ENCODE results near the gene PLCE1. TPM values are rescaled to one million over a fixed set of nuclear protein-coding genes. Genes with fewer than 3 reads are reported as not detected.

Gene PLCE1
- total and polyA plus RNA-seq, 2 of the 8 experiments (the other 6 are each of a cell fraction or from before 2014, with no cell fraction given): 0.05 to 0.06 TPM

DNA sequence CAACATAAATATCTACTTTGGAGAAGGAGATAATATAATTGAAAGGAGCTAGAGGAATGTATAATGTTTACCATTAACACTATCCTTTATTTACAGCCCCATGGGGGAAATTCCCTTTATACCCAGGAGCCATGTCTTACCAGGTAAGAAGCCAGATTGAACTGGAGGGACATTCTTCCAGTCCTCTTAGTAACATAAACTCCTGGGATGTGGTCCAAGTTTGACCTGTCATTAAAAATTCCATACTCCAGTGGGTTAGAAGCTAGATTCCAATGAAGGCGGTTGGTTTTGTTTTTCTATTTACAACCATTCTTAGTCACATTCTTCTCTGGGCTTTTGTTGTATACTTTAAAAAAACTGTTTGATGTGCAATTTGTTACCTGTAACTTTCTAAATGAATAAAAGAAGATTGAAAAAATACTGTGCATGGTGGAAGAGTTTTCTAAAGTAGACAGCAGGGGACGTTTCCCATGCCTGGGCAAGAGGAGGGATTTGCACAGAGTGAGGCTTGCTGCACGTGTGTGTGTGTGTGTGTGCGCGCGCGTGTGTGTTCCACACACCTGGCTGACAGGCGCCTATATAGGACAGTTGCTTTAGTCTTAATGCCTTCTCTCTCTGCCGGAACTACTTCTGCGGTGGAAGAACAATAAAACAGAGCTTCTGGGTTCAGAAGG, 2.0 kb downstream of the PLCE1 start (continued):
- TF ChIP-seq, protein P1, sequence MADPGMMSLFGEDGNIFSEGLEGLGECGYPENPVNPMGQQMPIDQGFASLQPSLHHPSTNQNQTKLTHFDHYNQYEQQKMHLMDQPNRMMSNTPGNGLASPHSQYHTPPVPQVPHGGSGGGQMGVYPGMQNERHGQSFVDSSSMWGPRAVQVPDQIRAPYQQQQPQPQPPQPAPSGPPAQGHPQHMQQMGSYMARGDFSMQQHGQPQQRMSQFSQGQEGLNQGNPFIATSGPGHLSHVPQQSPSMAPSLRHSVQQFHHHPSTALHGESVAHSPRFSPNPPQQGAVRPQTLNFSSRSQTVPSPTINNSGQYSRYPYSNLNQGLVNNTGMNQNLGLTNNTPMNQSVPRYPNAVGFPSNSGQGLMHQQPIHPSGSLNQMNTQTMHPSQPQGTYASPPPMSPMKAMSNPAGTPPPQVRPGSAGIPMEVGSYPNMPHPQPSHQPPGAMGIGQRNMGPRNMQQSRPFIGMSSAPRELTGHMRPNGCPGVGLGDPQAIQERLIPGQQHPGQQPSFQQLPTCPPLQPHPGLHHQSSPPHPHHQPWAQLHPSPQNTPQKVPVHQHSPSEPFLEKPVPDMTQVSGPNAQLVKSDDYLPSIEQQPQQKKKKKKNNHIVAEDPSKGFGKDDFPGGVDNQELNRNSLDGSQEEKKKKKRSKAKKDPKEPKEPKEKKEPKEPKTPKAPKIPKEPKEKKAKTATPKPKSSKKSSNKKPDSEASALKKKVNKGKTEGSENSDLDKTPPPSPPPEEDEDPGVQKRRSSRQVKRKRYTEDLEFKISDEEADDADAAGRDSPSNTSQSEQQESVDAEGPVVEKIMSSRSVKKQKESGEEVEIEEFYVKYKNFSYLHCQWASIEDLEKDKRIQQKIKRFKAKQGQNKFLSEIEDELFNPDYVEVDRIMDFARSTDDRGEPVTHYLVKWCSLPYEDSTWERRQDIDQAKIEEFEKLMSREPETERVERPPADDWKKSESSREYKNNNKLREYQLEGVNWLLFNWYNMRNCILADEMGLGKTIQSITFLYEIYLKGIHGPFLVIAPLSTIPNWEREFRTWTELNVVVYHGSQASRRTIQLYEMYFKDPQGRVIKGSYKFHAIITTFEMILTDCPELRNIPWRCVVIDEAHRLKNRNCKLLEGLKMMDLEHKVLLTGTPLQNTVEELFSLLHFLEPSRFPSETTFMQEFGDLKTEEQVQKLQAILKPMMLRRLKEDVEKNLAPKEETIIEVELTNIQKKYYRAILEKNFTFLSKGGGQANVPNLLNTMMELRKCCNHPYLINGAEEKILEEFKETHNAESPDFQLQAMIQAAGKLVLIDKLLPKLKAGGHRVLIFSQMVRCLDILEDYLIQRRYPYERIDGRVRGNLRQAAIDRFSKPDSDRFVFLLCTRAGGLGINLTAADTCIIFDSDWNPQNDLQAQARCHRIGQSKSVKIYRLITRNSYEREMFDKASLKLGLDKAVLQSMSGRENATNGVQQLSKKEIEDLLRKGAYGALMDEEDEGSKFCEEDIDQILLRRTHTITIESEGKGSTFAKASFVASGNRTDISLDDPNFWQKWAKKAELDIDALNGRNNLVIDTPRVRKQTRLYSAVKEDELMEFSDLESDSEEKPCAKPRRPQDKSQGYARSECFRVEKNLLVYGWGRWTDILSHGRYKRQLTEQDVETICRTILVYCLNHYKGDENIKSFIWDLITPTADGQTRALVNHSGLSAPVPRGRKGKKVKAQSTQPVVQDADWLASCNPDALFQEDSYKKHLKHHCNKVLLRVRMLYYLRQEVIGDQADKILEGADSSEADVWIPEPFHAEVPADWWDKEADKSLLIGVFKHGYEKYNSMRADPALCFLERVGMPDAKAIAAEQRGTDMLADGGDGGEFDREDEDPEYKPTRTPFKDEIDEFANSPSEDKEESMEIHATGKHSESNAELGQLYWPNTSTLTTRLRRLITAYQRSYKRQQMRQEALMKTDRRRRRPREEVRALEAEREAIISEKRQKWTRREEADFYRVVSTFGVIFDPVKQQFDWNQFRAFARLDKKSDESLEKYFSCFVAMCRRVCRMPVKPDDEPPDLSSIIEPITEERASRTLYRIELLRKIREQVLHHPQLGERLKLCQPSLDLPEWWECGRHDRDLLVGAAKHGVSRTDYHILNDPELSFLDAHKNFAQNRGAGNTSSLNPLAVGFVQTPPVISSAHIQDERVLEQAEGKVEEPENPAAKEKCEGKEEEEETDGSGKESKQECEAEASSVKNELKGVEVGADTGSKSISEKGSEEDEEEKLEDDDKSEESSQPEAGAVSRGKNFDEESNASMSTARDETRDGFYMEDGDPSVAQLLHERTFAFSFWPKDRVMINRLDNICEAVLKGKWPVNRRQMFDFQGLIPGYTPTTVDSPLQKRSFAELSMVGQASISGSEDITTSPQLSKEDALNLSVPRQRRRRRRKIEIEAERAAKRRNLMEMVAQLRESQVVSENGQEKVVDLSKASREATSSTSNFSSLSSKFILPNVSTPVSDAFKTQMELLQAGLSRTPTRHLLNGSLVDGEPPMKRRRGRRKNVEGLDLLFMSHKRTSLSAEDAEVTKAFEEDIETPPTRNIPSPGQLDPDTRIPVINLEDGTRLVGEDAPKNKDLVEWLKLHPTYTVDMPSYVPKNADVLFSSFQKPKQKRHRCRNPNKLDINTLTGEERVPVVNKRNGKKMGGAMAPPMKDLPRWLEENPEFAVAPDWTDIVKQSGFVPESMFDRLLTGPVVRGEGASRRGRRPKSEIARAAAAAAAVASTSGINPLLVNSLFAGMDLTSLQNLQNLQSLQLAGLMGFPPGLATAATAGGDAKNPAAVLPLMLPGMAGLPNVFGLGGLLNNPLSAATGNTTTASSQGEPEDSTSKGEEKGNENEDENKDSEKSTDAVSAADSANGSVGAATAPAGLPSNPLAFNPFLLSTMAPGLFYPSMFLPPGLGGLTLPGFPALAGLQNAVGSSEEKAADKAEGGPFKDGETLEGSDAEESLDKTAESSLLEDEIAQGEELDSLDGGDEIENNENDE (IDR thresholded peaks at IDR 0.05; ENCODE audit: insufficient replicate concordance, low read length): no peak
- TF ChIP-seq CTBP2 (IDR thresholded peaks at IDR 0.05; ENCODE audit: borderline replicate concordance, insufficient read depth, insufficient read length, low read length) (no peak), EZH2 (IDR thresholded peaks at IDR 0.05; ENCODE audit: low read depth, low read length, severe bottlenecking) (no peak), RXRA (IDR thresholded peaks at IDR 0.05; ENCODE audit: insufficient read depth, low read depth, low read length) (no peak), TAF1 (IDR thresholded peaks at IDR 0.05; ENCODE audit: low read depth, low read length) (no peak), RAD21 (IDR thresholded peaks at IDR 0.05 in 1 of 2, conservative IDR thresholded peaks at IDR 0.05 in 1 of 2; ENCODE audit: low read depth in 2 of 2, low read length in 2 of 2) (no peak), CBX5 (IDR thresholded peaks at IDR 0.05; ENCODE audit: low read depth, low read length) (no peak)
- TF ChIP-seq, protein P2, sequence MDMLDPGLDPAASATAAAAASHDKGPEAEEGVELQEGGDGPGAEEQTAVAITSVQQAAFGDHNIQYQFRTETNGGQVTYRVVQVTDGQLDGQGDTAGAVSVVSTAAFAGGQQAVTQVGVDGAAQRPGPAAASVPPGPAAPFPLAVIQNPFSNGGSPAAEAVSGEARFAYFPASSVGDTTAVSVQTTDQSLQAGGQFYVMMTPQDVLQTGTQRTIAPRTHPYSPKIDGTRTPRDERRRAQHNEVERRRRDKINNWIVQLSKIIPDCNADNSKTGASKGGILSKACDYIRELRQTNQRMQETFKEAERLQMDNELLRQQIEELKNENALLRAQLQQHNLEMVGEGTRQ (IDR thresholded peaks at IDR 0.05; ENCODE audit: low read length): no peak

Data from H1 (cell line).